CD4-positive, alpha-beta T cell treated with Interleukin-4 for 4 hours (primary cell): ENCODE data around the gene MLLT10.
A peak's percentile ranks its signal among the peaks of the same experiment; 100 is the strongest.

Experiments
- DNase-seq: peaks from one replicate; pipeline ENCODE4 v3.0.0-alpha.2; 2020

Gene MLLT10

GRCh38 chr10:21650353-21650752, 116.3 kb downstream of the MLLT10 start:
- DNase-seq, result no peak

GRCh38 chr10:21655236-21655635, 121.2 kb downstream of the MLLT10 start:
- no peak for DNase-seq

- DNase-seq, result no peak
These were observed 121.7 kb downstream of the MLLT10 start for GRCh38 chr10:21655687-21656086.

GRCh38 chr10:21661087-21661486, 127.1 kb downstream of the MLLT10 start:
- DNase-seq, result no peak

- DNase-seq, result no peak
These were observed 127.9 kb downstream of the MLLT10 start for GRCh38 chr10:21661935-21662334.

GRCh38 chr10:21662635-21663034, 128.6 kb downstream of the MLLT10 start:
- DNase-seq, result no peak

- no peak for DNase-seq
These were observed 134.8 kb downstream of the MLLT10 start for GRCh38 chr10:21668831-21669230.

- no peak for DNase-seq
These were observed 136.4 kb downstream of the MLLT10 start for GRCh38 chr10:21670391-21670790.

- no peak for DNase-seq
These were observed 139.6 kb downstream of the MLLT10 start for GRCh38 chr10:21673668-21674067.

- peak; percentile 44 for DNase-seq
These were observed 141.2 kb downstream of the MLLT10 start for GRCh38 chr10:21675157-21675796.

- no peak for DNase-seq
These were observed 143.5 kb downstream of the MLLT10 start for GRCh38 chr10:21677551-21677950.

GRCh38 chr10:21681156-21681555, 147.1 kb downstream of the MLLT10 start:
- no peak for DNase-seq

GRCh38 chr10:21687266-21688008, 153.4 kb downstream of the MLLT10 start:
- DNase-seq, result no peak

GRCh38 chr10:21688009-21688332, 153.9 kb downstream of the MLLT10 start:
- no peak for DNase-seq

GRCh38 chr10:21688870-21689269, 154.8 kb downstream of the MLLT10 start:
- DNase-seq, result no peak

GRCh38 chr10:21689881-21690280, 155.8 kb downstream of the MLLT10 start:
- no peak for DNase-seq

- DNase-seq, result no peak
These were observed 158.9 kb downstream of the MLLT10 start for GRCh38 chr10:21692916-21693315.

- DNase-seq, result no peak
These were observed 159.4 kb downstream of the MLLT10 start for GRCh38 chr10:21693418-21693817.

- no peak for DNase-seq
These were observed 160.6 kb downstream of the MLLT10 start for GRCh38 chr10:21694631-21695030.

- no peak for DNase-seq
These were observed 162.3 kb downstream of the MLLT10 start for GRCh38 chr10:21696302-21696701.

GRCh38 chr10:21699575-21699974, 165.5 kb downstream of the MLLT10 start:
- DNase-seq, result no peak

GRCh38 chr10:21700474-21700873, 166.4 kb downstream of the MLLT10 start:
- no peak for DNase-seq

- DNase-seq, result peak; percentile 40
These were observed 168.6 kb downstream of the MLLT10 start for GRCh38 chr10:21702633-21703111.

GRCh38 chr10:21705142-21705827, 171.3 kb downstream of the MLLT10 start:
- DNase-seq, result no peak
